ENCODE results near the gene DNAJB4.

The DNAJB4 gene

DNA sequence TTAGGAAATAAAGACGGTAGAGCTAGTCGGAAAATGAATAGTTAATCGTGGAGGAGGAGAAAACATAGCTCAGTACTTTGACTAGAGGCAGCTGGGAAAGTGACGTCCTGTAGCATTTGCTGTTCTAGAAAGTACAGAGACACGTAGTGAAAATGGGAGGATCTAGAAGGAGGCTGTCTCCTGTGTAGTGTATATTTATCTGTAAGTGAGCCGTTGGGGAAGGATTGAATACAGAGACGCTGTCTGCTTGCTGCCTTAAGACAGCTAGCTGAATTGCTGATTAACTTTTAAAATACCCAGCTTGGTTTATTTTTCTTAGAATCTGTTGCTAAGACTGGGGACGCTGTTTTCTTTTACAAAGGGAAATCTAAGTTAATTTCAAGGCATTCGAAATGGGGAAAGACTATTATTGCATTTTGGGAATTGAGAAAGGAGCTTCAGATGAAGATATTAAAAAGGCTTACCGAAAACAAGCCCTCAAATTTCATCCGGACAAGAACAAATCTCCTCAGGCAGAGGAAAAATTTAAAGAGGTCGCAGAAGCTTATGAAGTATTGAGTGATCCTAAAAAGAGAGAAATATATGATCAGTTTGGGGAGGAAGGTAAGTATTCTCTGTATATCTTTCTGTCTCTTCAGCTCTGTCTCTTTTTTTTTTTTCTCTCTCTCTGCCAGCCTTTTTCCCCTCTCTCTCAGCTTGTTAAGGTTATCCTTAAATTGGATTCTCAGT, at the start of gene DNAJB4:
DNAJB4 (plus strand) TSS at position 221 of the 729 bp plus-strand sequence; CDS start at position 393, 172 bp downstream.
- peak; percentile 96 for DNase-seq (ENCODE audit: low read depth)
- TF ChIP-seq, protein P1, sequence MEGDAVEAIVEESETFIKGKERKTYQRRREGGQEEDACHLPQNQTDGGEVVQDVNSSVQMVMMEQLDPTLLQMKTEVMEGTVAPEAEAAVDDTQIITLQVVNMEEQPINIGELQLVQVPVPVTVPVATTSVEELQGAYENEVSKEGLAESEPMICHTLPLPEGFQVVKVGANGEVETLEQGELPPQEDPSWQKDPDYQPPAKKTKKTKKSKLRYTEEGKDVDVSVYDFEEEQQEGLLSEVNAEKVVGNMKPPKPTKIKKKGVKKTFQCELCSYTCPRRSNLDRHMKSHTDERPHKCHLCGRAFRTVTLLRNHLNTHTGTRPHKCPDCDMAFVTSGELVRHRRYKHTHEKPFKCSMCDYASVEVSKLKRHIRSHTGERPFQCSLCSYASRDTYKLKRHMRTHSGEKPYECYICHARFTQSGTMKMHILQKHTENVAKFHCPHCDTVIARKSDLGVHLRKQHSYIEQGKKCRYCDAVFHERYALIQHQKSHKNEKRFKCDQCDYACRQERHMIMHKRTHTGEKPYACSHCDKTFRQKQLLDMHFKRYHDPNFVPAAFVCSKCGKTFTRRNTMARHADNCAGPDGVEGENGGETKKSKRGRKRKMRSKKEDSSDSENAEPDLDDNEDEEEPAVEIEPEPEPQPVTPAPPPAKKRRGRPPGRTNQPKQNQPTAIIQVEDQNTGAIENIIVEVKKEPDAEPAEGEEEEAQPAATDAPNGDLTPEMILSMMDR (conservative IDR thresholded peaks at IDR 0.05; ENCODE audit: low read length), result no peak
- peak within 1 kb of the TSS; percentile 68 for H3K4me3 ChIP-seq (ENCODE audit: low read length)

GRCh38 chr1:77955709-77956108, 49.0 kb upstream of the DNAJB4 start:
- H3K4me3 ChIP-seq (ENCODE audit: low read length), result no peak overlapping the region
- DNase-seq (ENCODE audit: low read depth), result no peak
- TF ChIP-seq, protein P1 (conservative IDR thresholded peaks at IDR 0.05; ENCODE audit: low read length), result no peak

- no peak for DNase-seq (ENCODE audit: low read depth)
- TF ChIP-seq, protein P1 (conservative IDR thresholded peaks at IDR 0.05; ENCODE audit: low read length), result no peak
These were observed 48.3 kb upstream of the DNAJB4 start for GRCh38 chr1:77956464-77956863.

GRCh38 chr1:77958391-77958790, 46.3 kb upstream of the DNAJB4 start:
- DNase-seq (ENCODE audit: low read depth), result peak; percentile 24
- no peak overlapping the region for H3K4me3 ChIP-seq (ENCODE audit: low read length)
- TF ChIP-seq, protein P1 (conservative IDR thresholded peaks at IDR 0.05; ENCODE audit: low read length), result no peak

More at GRCh38 chr1:77956464-77956863, 48.3 kb upstream of the DNAJB4 start:
- H3K4me3 ChIP-seq (ENCODE audit: low read length), result no peak overlapping the region

DNA sequence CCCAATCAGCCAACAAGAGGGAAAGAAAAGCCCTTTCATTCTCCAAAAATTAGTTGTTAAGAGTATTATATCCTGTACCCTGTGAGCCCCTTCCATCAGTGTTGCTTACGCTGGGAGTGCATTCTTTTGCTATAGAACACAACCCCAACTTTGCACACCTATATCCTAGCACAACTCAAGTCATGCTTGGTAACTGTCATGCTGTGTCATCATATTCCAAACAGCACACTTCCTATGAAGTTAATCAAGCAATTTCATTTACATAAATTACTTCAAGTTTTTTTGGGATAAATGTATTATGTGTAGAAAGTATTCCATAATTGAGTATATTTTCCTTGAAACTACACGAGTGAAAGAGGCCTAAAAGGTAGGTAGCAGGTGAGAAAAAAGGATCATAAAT, 45.9 kb upstream of the DNAJB4 start:
- TF ChIP-seq, protein P1 (conservative IDR thresholded peaks at IDR 0.05; ENCODE audit: low read length), result no peak
- DNase-seq (ENCODE audit: low read depth), result no peak
- H3K4me3 ChIP-seq (ENCODE audit: low read length), result no peak overlapping the region

DNA sequence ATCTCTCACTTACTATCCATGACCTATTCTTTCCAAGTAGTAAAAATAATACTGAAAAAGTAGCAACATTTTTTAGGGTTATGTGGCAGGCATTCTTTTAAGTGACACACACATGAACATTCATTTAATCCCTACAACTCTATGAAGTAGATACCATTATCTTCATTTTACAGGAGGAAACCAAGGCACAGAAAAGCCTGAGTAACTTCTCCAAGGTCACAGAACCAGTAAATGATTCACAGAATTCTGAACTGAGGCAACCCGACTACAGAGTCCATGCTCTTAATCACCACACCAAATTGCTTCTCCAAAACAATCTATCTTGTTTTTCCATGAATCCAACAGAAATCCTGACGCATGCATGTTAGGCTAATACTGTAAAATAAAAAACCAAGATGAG, 43.3 kb upstream of the DNAJB4 start:
- no peak for DNase-seq (ENCODE audit: low read depth)
- TF ChIP-seq, protein P1 (conservative IDR thresholded peaks at IDR 0.05; ENCODE audit: low read length), result no peak
- H3K4me3 ChIP-seq (ENCODE audit: low read length), result no peak overlapping the region

DNA sequence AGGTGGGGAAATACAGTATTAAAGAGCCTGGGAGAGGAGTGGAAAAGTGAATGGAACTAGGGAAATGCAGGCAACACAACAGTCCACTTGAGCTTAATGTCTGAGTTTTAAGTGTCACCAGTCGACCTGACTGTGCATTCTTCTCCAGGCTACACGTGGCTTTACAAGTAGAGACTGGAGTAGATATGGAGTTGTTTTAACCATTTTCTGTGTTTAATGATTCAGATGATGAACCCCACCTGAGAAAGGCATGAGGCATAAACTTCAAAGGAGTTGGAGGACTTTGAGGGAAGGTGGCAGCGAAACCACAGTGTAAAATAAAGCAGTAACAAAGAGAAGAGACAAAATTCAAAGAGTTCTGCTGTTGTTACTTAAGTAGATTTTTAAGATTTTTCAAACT, 38.4 kb upstream of the DNAJB4 start:
- TF ChIP-seq, protein P1 (conservative IDR thresholded peaks at IDR 0.05; ENCODE audit: low read length), result no peak
- no peak overlapping the region for H3K4me3 ChIP-seq (ENCODE audit: low read length)
- DNase-seq (ENCODE audit: low read depth), result no peak
